ENCODE results near the gene CHGA. TPM values are rescaled to one million over a fixed set of nuclear protein-coding genes. Genes with fewer than 3 reads are reported as not detected.

Gene CHGA
- total RNA-seq, 2 donors from 2014 or later, result 40.5 to 55.7 TPM

DNA sequence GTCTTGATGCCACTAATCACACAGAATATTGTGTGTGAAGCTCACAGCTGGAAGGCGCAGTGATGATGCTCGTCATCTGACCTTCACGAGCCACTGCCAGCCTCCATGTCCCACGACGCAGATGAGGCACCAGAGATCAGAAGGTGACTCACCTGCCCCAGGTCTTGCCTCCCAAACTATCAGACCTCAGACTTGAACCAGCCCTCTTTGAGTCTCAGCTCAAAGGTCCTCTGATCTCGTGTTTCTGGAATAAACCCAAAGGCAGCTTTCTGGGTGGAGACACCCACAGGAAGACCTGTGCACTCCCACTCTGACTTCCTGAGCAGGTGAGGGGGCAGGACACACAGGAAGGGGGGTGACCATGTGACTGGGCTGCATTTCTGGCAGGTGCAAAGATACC, 19.6 kb upstream of the CHGA start:
- DNase-seq (ENCODE audit: low spot score), result no peak
- H3K9me3 ChIP-seq, result no peaks in the 10 kb centered on the region
- intact Hi-C loops (cut with DNase I), result no loop called here
- H3K27me3 ChIP-seq (replicated peaks; ENCODE audit: insufficient read depth), result peaks cover 3% of the 10 kb centered on the region
- H3K4me1 ChIP-seq (replicated peaks), result no peaks in the 10 kb centered on the region
- WGBS, result 62% methylated on average over 6 of the region's 6 CpGs
- TF ChIP-seq, protein P1, sequence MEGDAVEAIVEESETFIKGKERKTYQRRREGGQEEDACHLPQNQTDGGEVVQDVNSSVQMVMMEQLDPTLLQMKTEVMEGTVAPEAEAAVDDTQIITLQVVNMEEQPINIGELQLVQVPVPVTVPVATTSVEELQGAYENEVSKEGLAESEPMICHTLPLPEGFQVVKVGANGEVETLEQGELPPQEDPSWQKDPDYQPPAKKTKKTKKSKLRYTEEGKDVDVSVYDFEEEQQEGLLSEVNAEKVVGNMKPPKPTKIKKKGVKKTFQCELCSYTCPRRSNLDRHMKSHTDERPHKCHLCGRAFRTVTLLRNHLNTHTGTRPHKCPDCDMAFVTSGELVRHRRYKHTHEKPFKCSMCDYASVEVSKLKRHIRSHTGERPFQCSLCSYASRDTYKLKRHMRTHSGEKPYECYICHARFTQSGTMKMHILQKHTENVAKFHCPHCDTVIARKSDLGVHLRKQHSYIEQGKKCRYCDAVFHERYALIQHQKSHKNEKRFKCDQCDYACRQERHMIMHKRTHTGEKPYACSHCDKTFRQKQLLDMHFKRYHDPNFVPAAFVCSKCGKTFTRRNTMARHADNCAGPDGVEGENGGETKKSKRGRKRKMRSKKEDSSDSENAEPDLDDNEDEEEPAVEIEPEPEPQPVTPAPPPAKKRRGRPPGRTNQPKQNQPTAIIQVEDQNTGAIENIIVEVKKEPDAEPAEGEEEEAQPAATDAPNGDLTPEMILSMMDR (IDR thresholded peaks at IDR 0.05), result no peak
- TF ChIP-seq POLR2AphosphoS5 (IDR thresholded peaks at IDR 0.05) (no peak), POLR2A (IDR thresholded peaks at IDR 0.05) (no peak)
- H3K4me3 ChIP-seq, result no peak overlapping the region
- H3K27ac ChIP-seq, result no peak overlapping the region
- no peaks in the 10 kb centered on the region for H3K36me3 ChIP-seq

DNA sequence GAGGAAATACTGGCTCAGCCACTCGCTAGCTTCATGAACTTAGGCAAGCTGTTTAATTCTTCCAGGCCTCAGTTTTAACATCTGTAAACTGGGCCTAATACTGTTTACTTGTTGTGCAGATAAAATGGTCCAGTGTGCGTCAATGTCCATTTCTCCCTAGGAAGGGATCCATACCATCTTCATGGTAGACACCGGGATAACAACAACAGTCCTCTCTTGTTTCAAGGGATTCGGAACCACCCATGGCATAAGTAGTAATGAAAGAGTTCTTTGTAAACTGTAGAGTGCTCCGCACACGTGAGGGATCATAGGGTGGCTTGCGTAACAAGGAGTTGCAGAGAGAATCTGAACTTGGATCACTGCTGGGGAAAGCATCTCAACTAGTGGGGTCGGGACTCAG, 17.3 kb upstream of the CHGA start:
- Histone ChIP-seq H3K9me3 (no peaks in the 10 kb centered on the region), H3K27me3 (replicated peaks; ENCODE audit: insufficient read depth) (peaks cover 3% of the 10 kb centered on the region), H3K27ac (no peak overlapping the region), H3K4me1 (replicated peaks) (no peaks in the 10 kb centered on the region), H3K36me3 (no peaks in the 10 kb centered on the region), H3K4me3 (no peak overlapping the region)
- 79% methylated on average over 8 of the region's 8 CpGs for WGBS
- no peak for DNase-seq (ENCODE audit: low spot score)
- TF ChIP-seq, protein P1 (IDR thresholded peaks at IDR 0.05), result no peak
- TF ChIP-seq POLR2AphosphoS5 (IDR thresholded peaks at IDR 0.05) (no peak), POLR2A (IDR thresholded peaks at IDR 0.05) (no peak)
- intact Hi-C loops (cut with DNase I), result no loop called here

DNA sequence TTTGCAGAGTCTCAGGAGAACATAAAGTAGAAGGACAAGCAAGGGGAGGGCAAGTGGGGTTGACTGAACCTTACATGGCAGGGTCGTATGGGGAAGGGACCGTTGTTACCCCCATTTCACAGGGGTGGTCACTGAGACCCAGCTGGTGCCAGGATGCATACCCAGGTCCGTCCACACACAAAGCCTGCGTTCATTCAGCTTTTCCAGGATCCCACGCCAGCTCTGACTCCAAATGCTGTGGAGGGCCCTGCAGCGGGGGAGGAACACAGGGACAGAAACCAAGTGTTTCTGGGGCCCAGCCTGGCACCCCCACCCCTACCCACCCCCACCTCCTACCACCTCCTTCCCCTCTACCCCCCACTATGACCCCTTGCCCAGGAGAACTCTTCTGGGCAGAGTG, 16.5 kb upstream of the CHGA start:
- WGBS, result 66% methylated on average over 6 of the region's 6 CpGs

DNA sequence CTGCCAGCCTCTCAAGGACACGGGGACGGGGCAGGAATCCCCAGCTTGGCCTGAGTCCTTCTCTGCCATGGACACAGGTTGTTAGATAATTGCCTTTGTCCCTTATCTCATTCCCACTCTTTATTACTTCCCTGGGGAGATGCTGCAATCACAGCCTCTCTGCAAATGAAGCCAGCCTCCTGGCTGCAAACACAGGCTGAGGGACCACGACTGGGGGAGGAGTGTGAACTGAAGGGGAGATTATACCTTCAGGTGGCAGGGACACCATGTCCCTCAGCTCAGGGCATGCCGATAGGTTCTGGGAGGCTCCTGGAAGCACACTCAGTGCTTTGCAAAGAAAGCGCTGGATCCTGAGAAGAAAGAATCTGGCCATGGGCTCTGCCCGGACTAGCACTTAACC, 16.1 kb upstream of the CHGA start:
- no peaks in the 10 kb centered on the region for H3K9me3 ChIP-seq
- no peak overlapping the region for H3K27ac ChIP-seq
- peaks cover 3% of the 10 kb centered on the region for H3K27me3 ChIP-seq (replicated peaks; ENCODE audit: insufficient read depth)
- WGBS, result 21% methylated on average over 6 of the region's 6 CpGs
- intact Hi-C loops (cut with DNase I), result no loop called here
- H3K36me3 ChIP-seq, result no peaks in the 10 kb centered on the region
- H3K4me3 ChIP-seq, result no peak overlapping the region
- DNase-seq (ENCODE audit: low spot score), result no peak
- no peaks in the 10 kb centered on the region for H3K4me1 ChIP-seq (replicated peaks)
- TF ChIP-seq, protein P1 (IDR thresholded peaks at IDR 0.05), result no peak
- TF ChIP-seq POLR2A (IDR thresholded peaks at IDR 0.05) (no peak), POLR2AphosphoS5 (IDR thresholded peaks at IDR 0.05) (no peak)

More for the DNA sequence above, 16.5 kb upstream of the CHGA start:
- Histone ChIP-seq H3K36me3 (no peaks in the 10 kb centered on the region), H3K27me3 (replicated peaks; ENCODE audit: insufficient read depth) (peaks cover 3% of the 10 kb centered on the region), H3K27ac (no peak overlapping the region), H3K4me1 (replicated peaks) (no peaks in the 10 kb centered on the region), H3K9me3 (no peaks in the 10 kb centered on the region), H3K4me3 (no peak overlapping the region)
- intact Hi-C loops (cut with DNase I), result no loop called here
- TF ChIP-seq POLR2AphosphoS5 (IDR thresholded peaks at IDR 0.05), result no peak
- no peak for TF ChIP-seq POLR2A (IDR thresholded peaks at IDR 0.05)
- TF ChIP-seq, protein P1 (IDR thresholded peaks at IDR 0.05), result no peak
- no peak for DNase-seq (ENCODE audit: low spot score)

DNA sequence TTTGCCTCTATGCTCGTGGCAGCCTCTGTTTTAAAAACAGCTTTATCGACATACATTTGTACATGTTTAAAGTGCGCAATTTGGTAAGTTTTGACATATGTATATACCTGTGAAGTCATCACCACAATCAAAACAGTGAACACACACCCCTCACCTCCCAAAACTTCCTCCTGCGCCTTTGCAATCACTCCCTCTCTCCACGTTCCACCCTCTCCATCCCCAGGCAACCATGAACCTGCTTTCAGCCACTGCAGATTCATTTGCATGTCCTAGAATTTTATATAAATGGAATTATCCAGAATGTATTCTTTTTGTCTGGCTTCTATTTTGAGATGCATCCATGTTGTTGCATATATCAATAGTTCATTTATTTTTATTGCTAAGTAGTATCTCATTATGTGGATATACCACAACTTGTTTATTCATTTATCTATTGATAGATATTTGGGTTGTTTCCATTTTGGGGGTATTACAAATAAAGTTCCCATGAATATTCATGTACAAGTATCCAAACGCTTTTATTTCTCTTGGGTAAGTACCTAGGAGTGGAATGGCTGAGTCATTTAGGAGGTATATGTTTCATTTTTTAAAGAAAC, 15.5 kb upstream of the CHGA start:
- DNase-seq (ENCODE audit: low spot score), result no peak
- H3K27ac ChIP-seq, result no peak overlapping the region
- no peaks in the 10 kb centered on the region for H3K4me1 ChIP-seq (replicated peaks)
- no peaks in the 10 kb centered on the region for H3K36me3 ChIP-seq
- intact Hi-C loops (cut with DNase I), result no loop called here
- H3K27me3 ChIP-seq (replicated peaks; ENCODE audit: insufficient read depth), result peaks cover 3% of the 10 kb centered on the region
- 70% methylated on average over 6 of the region's 6 CpGs for WGBS
- TF ChIP-seq, protein P1 (IDR thresholded peaks at IDR 0.05), result no peak
- TF ChIP-seq POLR2AphosphoS5 (IDR thresholded peaks at IDR 0.05) (no peak), POLR2A (IDR thresholded peaks at IDR 0.05) (no peak)
- H3K9me3 ChIP-seq, result no peaks in the 10 kb centered on the region
- H3K4me3 ChIP-seq, result no peak overlapping the region

Measured in prostate gland (tissue), 2 donors.